ENCODE data around the gene COQ10A.

Gene COQ10A

GRCh38 chr12:56266693-56267442 lies at the start of gene COQ10A:
Gene COQ10A (plus strand): TSS chr12:56266942. CDS start chr12:56267119, 177 bp downstream.
- peak; percentile 89 for DNase-seq

DNA sequence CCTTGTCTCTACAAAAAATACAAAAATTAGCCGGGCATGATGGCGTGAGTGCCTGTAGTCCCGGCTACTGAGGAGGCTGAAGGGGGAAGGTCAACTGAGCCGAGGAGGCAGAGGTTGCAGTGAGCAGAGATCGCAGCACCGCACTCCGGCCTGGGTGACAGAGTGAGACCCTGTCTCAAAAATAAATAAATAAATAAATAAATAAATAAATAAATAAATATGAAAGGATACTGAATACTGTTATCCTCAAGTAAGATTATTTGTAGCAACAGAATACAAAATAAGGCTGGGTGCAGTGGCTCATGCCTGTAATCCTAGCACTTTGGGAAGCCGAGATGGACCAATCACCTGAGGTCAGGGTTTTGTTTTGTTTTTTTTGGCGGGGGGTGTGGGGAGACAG lies 46.9 kb upstream of the COQ10A start:
- no peak for DNase-seq

- DNase-seq = no peak
These were observed 46.0 kb upstream of the COQ10A start for GRCh38 chr12:56220611-56221231.

GRCh38 chr12:56221232-56221756 lies 45.4 kb upstream of the COQ10A start:
- DNase-seq = no peak

DNA sequence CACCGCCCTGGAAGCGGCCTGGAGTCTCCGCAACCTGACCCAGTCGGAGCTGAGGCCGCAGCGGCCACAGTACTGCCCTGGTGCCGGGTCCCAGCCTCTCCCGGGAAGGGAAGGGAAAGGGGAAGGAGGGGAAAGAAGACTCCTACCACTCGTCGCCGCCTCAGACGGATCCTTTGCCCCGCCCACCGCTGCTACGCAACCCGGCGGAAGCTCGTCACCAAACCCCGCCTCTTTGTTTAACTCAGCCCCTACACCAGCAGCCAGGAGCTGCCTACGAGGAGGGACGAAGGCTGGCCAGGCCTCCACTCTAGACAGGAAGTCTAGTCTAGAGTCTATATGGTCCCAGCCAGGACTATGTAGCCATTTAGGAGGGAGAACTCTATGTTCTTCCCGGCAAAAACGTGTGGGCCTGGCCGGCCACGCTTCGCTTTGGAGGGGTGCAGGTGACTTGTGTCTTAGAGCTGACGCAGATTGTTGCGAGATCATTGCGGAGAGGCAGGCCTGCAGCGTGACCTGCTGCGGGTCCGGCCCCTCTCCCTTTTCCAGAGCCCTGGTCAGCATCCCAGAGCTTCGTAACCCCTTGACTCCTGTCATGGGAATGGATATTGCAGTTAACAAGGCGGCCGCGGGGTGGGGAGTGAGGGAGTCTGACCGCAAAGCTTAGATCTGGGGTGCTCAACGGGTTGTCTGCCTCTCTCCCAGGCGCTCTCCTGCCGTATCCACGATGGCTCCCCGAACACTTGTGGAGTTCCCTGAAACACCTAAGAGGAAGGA lies 44.8 kb upstream of the COQ10A start, which contains the start of gene RNF41:
Gene RNF41 (minus strand): TSS at position 166 of the 774 bp plus-strand sequence. CDS start 7,875 bp downstream, outside the sequence.
- peak; percentile 95 for DNase-seq

GRCh38 chr12:56222531-56222895 lies 44.2 kb upstream of the COQ10A start:
- no peak for DNase-seq

- no peak for DNase-seq
These were observed 43.1 kb upstream of the COQ10A start for GRCh38 chr12:56223571-56224101.

- DNase-seq = peak; percentile 98
These were observed 42.5 kb upstream of the COQ10A start, which contains the start of gene NABP2 for GRCh38 chr12:56224102-56224701. Gene NABP2 (plus strand): TSS chr12:56224342. CDS start chr12:56224857, 515 bp downstream.

DNA sequence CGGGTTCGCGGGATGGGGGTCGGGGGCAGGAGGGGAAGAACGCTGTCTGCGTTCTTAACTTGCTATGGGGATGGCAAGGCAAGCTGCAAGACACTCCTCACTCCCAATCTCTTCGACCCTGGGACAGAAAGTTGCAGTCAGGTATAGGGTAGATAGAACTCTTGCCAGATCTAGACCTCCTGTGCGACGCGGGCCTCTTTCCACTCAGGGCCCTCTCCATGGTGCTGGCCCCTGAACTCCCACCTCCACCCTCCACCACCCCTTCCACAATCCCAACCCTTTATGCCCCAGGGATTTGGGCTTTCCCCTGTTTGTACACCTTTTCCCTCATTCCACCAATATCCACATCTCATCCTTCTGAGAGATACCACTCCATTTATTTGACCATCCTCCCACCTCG lies 41.8 kb upstream of the COQ10A start:
- DNase-seq = no peak

DNA sequence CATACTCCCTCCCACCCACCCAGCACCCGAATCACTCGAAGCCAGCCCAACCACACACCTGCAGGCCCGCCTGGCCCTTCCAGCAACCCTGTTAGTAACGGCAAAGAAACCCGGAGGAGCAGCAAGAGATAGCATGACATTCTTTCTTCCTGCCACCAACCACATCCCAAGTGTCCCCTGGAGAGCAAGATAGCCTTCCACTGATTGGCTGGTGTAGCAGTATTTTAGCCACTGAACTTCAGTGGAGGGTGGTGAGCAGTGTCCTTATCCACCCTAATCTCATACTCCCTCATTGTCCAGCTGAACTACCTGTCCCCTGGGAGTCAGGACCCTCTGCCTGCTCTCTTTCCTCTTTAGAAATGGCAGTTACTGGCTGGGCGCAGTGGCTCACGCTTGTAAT lies 37.7 kb upstream of the COQ10A start:
- no peak for DNase-seq

DNA sequence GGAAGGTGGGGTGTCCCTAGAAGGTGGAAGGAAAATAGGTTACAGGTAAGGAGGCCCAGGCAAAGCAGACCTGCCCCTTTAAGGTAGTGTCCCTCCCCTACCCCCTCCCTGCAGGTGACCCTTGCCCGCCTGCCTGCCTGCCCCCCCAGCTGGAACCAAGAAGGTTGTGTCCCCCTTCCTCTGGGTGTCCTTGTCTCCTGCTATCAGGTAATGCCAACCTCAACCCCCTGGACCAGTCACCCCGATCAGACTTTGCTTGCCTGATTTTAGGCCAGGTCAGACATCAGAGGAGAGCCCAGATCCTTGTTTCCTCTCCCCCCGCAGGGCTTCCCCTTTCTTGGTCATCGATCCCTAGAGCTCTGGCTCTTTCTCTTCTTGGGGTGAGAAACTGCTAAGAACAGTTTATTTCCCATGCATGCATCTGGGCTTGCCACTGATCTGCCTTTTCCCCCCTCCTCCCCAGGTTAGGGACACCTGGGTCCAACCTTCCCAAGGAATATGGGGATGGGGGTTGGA lies 36.8 kb upstream of the COQ10A start, which contains the start of gene SLC39A5:
Gene SLC39A5 (plus strand): TSS at position 136 of the 516 bp plus-strand sequence. CDS start 1,224 bp downstream, outside the sequence.
- DNase-seq = no peak

DNA sequence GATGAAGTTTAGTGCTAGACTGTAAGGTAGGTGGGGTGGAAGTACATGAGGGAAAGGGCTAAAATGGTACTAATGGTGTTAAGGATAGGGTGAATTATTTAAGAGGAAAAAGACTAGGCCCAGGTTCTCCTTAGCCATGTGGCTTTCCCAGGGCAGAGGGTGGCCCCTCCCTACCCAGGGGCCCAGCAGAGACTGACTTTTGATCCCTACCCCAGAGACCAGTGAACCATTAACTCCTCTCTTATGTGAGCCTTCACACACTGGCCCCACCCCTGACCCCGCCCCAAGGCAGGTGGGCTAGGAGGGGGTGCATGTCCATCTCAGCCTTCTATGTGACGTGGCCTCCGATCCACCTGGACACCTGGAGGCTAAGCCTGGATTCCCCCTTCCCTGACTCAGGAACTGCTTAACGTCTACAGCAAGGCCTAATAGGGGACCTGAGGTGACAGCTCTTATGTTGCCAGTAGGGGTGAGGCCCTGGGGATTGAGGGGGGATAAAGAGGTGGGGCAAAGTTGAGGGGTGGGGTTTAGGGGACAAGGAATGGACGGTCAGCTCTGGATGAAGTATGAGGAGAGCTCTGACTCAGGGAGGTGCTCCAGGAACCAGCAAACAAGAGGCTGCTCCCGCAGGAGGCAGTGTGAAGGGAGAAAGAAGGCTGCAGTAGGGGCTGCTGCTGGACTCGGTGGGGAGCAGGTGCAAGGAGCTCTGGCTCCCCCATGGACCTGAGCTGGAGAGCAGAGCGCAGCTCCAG lies 36.1 kb upstream of the COQ10A start:
- DNase-seq = no peak

GRCh38 chr12:56231184-56231582 lies 35.6 kb upstream of the COQ10A start:
- no peak for DNase-seq

- no peak for DNase-seq
These were observed 31.9 kb upstream of the COQ10A start for GRCh38 chr12:56234746-56235436.

DNA sequence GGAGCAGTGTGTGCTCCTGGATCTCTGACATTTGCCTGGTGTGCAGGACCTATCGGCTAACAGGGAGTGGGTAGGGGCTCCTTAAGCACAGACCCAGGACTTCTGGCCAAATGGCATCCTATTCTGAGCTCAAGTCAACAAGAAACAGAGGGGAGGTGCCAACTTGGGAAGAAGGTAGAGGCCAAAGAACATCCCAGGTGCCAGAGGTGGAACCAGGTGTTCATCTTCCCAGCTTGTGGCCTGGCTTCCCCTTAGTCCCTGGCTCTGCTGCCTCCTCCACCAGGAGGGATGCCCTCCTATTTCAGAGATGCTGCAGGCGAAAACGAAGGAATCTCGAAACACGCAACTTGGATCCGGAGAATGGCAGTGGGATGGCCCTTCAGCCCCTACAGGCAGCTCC lies 30.7 kb upstream of the COQ10A start:
- DNase-seq = no peak

- DNase-seq = no peak
These were observed 29.8 kb upstream of the COQ10A start for GRCh38 chr12:56236985-56237384.

DNA sequence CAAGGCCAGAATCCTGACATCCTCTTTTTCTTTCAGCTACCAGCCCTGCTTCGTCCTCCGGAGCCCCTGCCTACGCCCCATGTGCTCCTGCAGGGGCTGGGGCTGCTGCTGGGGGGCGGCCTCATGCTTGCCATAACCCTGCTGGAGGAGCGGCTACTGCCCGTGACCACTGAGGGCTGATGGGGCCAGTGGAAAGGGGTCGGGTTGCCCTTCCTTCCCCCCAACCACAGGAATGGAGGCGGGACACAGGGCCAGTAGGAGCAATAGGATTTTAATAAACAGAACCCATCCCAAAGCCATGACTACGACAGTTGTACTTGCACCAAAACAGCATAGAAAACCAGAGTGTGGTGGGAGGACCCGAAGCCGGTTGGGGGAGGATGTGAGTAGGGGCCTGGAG lies 29.2 kb upstream of the COQ10A start:
- no peak for DNase-seq

DNA sequence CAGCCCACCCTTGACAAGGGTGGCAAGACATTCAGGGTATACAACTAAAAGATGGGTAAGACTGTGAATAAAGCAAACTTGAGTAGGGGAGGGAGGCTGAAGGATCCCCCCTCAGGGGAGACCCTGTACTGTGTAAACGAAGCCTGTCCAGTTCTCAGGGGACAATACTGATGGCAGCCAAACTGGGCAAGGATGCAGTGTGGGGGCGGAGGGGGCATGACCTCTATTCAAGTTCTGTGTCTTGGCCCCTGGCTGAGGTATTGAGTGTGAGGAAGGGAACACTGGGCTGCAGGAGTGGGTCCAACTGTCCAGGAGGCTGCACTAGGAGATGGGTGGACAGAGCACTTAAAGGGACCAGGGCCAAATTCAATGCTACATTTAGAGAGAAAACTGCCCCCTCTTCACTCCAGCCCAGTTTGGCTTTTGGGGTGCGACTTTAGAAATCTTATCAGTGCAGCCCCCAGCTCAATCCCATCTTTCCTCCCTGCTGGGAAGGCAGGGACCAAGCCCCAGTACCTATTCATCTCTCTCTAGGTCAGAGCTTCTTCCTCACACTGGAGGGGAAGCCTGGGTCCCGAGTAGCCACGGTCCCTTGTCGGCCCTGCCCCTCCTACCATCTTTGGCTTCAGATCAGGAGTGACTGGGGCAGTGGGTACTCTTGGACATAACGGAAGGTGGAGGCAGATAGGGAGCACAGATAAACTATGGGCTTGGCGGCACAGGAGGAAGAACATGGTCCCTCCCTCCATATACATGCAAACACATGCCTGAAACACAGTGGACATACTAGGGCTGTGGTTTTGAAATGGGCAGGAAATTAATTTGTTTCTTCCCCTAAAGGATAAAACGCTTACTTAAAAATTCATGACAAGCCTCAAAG lies 25.1 kb upstream of the COQ10A start:
- no peak for DNase-seq

GRCh38 chr12:56242986-56243385 lies 23.8 kb upstream of the COQ10A start:
- no peak for DNase-seq

- DNase-seq = no peak
These were observed 23.0 kb upstream of the COQ10A start for GRCh38 chr12:56243731-56244181.
